Medulla oblongata (tissue), 1 donor: Measurements from ENCODE around the gene DNAI7.

ENCODE experiments used
- DNase-seq: peaks from one replicate; pipeline ENCODE4 v3.0.0-alpha.2; 2015; ENCODE audit errors: extremely low spot score

Gene DNAI7

GRCh38 chr12:25182765-25183164 lies 12.2 kb downstream of the DNAI7 start:
- DNase-seq = no peak

GRCh38 chr12:25162866-25163265 lies 32.1 kb downstream of the DNAI7 start:
- DNase-seq = no peak

GRCh38 chr12:25156061-25156460 lies 38.9 kb downstream of the DNAI7 start:
- no peak for DNase-seq

DNA sequence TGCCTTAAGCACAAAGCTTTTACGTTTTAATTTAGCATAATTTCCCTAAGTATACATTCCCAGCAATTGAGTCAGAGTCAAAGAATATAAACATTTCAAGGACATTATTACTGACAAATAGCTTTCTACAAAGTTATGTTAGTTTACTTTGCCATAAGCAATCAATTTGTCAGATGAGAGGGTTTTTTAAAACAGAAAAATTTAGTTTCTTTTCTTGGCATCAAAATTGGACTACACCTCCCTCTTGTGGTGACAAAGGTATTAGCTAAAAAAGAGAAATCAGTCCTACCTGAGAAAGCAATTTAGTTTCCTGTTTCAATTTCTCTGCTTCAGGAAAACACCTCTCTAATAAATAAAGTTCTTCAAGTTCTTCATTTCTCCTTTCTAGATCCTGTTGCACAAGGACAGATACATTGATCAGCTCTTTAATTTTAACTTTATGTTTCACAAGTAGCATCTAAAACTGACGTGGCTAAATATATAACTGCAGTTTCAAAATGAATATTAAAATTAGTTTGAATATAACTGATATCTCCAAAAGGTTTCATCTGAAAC lies 39.9 kb downstream of the DNAI7 start:
- no peak for DNase-seq

GRCh38 chr12:25152055-25152454 lies 42.9 kb downstream of the DNAI7 start:
- no peak for DNase-seq

- DNase-seq = no peak
Observed at GRCh38 chr12:25151476-25151875, 43.5 kb downstream of the DNAI7 start.

DNA sequence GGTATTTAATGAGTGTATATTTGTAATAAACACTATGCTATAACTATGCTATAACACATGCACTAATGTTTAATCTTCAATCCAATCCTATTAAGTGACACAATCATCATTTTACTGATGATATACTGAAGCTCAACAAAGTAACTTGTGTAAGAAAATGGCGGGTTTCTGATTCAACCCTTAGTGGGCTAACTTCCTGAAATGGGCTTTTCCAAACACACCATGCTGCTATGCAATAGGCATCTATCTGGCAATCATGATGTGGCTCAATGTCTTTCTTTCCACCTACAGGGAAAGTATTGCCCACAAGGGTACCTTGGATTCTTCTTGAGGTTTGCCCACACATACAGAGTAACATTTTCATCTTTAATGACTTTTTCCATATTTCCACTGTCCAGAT lies 48.3 kb downstream of the DNAI7 start:
- no peak for DNase-seq

- DNase-seq = no peak
Observed at GRCh38 chr12:25135531-25136154, 59.3 kb downstream of the DNAI7 start.

- no peak for DNase-seq
Observed at GRCh38 chr12:25131270-25131669, 63.7 kb downstream of the DNAI7 start.

DNA sequence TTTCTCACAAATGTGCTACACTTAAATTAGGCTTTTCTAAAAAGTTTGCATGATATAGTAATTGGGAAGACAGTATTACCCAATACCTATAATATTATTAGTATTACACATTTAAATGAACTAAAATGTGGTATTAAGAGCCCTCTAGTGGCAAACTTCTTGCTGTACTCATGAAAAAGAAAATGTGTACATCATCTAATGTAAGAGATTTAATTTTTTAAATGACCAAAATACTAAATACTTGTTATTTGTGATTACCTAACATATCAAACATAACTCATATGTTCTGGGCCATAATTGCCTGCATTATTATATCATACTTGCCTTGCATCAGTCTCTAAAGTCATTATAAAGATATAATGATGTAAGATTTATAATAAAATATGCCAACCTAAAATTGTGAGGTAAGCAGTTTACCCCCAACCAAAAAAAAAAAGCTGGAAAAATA lies 64.2 kb downstream of the DNAI7 start:
- DNase-seq = peak; percentile 37

GRCh38 chr12:25126746-25127145 lies 68.2 kb downstream of the DNAI7 start:
- DNase-seq = no peak

- DNase-seq = no peak
Observed at GRCh38 chr12:25126101-25126500, 68.9 kb downstream of the DNAI7 start.

GRCh38 chr12:25124493-25124892 lies 70.5 kb downstream of the DNAI7 start:
- DNase-seq = no peak

DNA sequence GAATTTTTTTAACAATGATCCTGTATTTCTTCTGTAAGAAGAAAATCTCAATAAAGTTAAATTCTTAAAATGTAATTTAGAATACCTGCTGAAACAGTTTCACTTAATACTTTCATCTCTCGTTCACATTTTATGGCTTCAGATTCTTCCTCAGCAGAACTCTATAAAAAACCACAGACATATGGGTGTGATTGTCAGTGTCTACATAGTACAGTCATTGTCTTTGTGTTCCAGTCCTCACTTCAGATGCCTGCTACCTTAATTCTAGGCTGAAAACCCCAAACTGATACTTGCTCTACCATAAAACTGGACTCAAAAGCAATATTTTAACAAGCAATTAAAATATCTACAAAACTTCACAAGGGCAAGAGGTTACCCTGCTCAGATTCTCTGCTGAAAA lies 71.8 kb downstream of the DNAI7 start:
- DNase-seq = no peak

- no peak for DNase-seq
Observed at GRCh38 chr12:25121916-25122315, 73.0 kb downstream of the DNAI7 start.

- DNase-seq = no peak
Observed at GRCh38 chr12:25121110-25121509, 73.8 kb downstream of the DNAI7 start.

- no peak for DNase-seq
Observed at GRCh38 chr12:25119020-25119419, 75.9 kb downstream of the DNAI7 start.

GRCh38 chr12:25115677-25116076 lies 79.3 kb downstream of the DNAI7 start:
- DNase-seq = no peak

DNA sequence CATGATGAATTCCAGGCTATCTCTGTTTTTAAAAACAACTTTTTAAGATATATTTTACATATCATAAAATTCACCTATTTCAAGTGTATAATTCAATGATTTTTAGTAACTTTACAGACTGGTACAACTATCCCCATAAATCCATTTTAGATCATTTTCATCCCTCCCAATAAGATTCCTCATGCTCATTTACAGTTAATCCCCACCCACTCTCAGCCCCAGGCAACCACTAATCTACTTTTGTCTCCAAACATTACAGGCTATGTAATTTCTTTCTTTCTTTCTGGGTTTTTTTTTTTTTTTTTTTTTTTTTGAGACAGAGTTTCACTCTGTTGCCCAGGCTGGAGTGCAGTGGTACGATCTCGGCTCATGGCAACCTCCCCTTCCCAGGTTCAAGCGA lies 81.3 kb downstream of the DNAI7 start:
- no peak for DNase-seq

- DNase-seq = no peak
Observed at GRCh38 chr12:25110260-25110659, 84.7 kb downstream of the DNAI7 start.

DNA sequence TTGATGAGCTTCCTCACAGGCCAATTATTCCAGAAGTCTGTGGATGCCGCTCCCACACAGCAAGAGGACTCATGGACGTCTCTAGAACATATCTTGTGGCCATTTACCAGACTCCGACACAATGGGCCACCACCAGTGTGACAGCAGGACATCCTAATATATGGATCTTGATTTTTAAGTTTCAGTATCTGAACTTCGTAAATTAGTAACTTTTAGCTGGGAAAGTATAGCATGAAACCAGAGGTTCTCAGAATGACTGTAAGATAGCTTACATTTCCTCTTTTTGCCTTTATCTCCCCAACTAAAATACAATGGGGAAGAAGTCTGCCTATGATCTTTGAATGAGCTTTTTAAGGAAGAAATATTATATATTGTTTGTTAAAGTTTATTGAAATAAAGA lies 87.0 kb downstream of the DNAI7 start:
- DNase-seq = peak; percentile 27

DNA sequence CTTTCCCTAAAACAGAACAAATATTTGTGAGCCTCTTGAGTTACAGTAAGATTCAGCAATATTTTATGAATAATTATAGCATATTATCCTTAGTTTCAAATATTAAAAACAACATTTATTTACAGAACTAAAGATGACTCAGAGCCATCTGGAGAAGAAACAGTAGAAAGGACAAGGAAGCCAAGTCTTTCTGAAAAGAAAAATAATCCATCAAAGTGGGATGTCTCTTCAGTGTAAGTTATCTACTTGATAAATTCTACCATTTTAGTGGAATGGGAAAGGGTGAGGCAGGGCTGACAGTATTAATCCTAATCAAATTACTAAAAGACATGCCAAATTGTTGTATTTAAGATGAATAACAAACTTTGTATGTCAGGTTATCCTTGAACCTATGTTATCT lies 88.1 kb downstream of the DNAI7 start:
- DNase-seq = no peak

DNA sequence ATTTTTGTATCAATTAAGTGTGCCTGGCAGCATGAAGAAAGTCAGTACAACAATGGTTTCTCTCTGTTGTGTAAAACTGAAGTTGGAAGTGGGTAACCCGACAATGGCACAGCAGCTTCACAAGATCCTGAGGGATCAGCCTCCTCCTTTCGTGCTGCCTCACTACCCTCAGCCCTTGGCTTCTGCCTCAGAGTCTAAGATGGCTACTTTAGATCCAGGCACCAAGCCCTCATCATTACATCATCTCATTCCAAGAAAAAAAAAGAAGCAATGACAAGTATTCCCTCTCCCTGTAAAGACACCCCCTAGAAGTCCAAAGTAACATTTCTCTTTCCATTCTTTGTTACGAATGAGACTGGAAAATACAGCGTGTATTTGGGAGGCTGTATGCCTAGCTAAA lies 92.6 kb downstream of the DNAI7 start:
- DNase-seq = no peak

DNA sequence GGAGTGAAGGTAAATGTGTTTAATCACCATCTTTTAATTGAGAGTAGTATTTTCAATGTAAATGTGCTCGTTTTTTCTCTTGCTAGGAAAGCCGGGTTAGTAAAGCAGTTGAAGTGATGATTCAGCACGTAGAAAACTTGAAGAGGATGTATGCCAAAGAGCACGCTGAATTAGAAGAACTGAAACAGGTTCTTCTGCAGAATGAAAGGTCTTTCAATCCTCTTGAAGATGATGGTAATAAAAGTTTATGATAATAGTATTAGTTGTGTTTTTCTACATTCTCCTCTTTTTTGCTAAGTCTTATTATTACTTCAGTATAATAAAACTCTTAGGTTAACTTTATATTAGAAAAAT lies 93.9 kb downstream of the DNAI7 start:
- DNase-seq = peak; percentile 26
